ENCODE data around the gene NPM1.

DNA sequence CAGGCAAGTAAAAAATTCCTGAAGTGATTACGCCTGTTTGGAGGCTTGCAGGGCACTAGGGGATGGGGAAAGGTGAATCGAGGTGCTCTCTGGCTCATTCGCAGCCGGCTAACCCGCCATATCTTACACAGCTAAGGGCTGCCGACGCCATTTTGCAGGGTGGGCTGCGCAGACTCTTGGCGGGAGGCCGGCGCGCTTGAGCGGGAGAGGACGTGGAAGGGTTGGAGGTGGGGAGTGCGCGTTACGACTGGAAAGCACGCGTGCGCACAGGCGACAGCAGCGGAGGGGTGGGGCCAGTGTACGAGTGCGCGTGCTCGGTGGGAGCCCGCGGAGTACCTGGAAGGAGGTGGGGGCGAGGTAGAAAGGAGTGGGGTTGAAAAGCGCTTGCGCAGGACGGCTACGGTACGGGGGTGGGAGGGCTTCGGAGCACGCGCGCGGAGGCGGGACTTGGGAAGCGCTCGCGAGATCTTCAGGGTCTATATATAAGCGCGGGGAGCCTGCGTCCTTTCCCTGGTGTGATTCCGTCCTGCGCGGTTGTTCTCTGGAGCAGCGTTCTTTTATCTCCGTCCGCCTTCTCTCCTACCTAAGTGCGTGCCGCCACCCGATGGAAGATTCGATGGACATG lies at the start of gene NPM1:
- TF ChIP-seq TARDBP (IDR thresholded peaks at IDR 0.05) (no peak), SP1 (IDR thresholded peaks at IDR 0.05) (no peak), SUZ12 (IDR thresholded peaks at IDR 0.05) (no peak), ZNF384 (IDR thresholded peaks at IDR 0.05) (no peak), BHLHE40 (IDR thresholded peaks at IDR 0.05; ENCODE audit: borderline replicate concordance) (no peak), FOXK2 (IDR thresholded peaks at IDR 0.05) (no peak), CTBP1 (IDR thresholded peaks at IDR 0.05; ENCODE audit: borderline replicate concordance) (no peak), ELF4 (IDR thresholded peaks at IDR 0.05) (peak; percentile 91), HDGF (IDR thresholded peaks at IDR 0.05; ENCODE audit: borderline replicate concordance) (no peak)
